GM21381 (cell line): ENCODE results near the gene STAP2.
A peak's percentile ranks its signal among the peaks of the same experiment; 100 is the strongest.
"Not testable (repeated sequence)": the region's sequence is repeated elsewhere in the genome, so short reads cannot be mapped to it uniquely, and the experiment has no call there.

Source experiments
- ATAC-seq: cut with Tn5 transposase; IDR thresholded peaks from one replicate; pipeline ENCODE4 v1.9.1; 2021; ENCODE audit warnings: mild to moderate bottlenecking, moderate library complexity; ENCODE audit not compliant: unreplicated experiment

The STAP2 gene

GRCh38 chr19:4358709-4359626 is 20.3 kb upstream of the STAP2 start:
- ATAC-seq, result no peak

- ATAC-seq, result no peak
Measured at GRCh38 chr19:4357921-4358326, 19.3 kb upstream of the STAP2 start.

- ATAC-seq, result no peak
Measured at GRCh38 chr19:4357095-4357797, 18.6 kb upstream of the STAP2 start.

GRCh38 chr19:4354897-4355296 is 16.3 kb upstream of the STAP2 start:
- no peak for ATAC-seq

- no peak for ATAC-seq
Measured at GRCh38 chr19:4354282-4354681, 15.7 kb upstream of the STAP2 start.

- no peak for ATAC-seq
Measured at GRCh38 chr19:4352701-4353121, 14.1 kb upstream of the STAP2 start.

GRCh38 chr19:4350726-4351125 is 12.1 kb upstream of the STAP2 start:
- no peak for ATAC-seq

- no peak for ATAC-seq
Measured at GRCh38 chr19:4350111-4350510, 11.5 kb upstream of the STAP2 start.

GRCh38 chr19:4349225-4349624 is 10.6 kb upstream of the STAP2 start:
- ATAC-seq, result not testable (repeated sequence)

- ATAC-seq, result no peak
Measured at GRCh38 chr19:4347521-4347920, 8.9 kb upstream of the STAP2 start.

- ATAC-seq, result no peak
Measured at GRCh38 chr19:4346020-4346383, 7.4 kb upstream of the STAP2 start.

- ATAC-seq, result no peak
Measured at GRCh38 chr19:4345342-4346019, 6.9 kb upstream of the STAP2 start.

GRCh38 chr19:4343370-4344307 is 5.0 kb upstream of the STAP2 start, which contains the start of gene MPND:
MPND (plus strand) TSS chr19:4343562; CDS start chr19:4343594, 32 bp downstream.
- peak; percentile 48 for ATAC-seq

- ATAC-seq, result peak; percentile 81
Measured at GRCh38 chr19:4342615-4343369, 4.2 kb upstream of the STAP2 start.

- ATAC-seq, result no peak
Measured at GRCh38 chr19:4342314-4342614, 3.6 kb upstream of the STAP2 start.

- no peak for ATAC-seq
Measured at GRCh38 chr19:4337906-4338440, 654 bp downstream of the STAP2 start.

GRCh38 chr19:4334929-4335570 is 3.6 kb downstream of the STAP2 start:
- ATAC-seq, result no peak

GRCh38 chr19:4329858-4330257 is 8.8 kb downstream of the STAP2 start:
- ATAC-seq, result no peak
